ENCODE measurements around the gene C11orf68.

GRCh38 chr11:65911682-65912568 is 6.9 kb downstream of the C11orf68 start:
- no peak for TF ChIP-seq ZNF658 (tag by site-specific recombination; IDR thresholded peaks at IDR 0.05)
- peak; percentile 72 for TF ChIP-seq REST (tag by site-specific recombination; IDR thresholded peaks at IDR 0.05)
- no peak; the same call in 1 of the 2 replicates for TF ChIP-seq CTCF (tag by site-specific recombination; IDR thresholded peaks at IDR 0.05)
- no peak for TF ChIP-seq TCF7L2 (IDR thresholded peaks at IDR 0.05; ENCODE audit: borderline replicate concordance, low read depth, low read length)
- no peak for TF ChIP-seq ZNF202 (tag by site-specific recombination; IDR thresholded peaks at IDR 0.05; ENCODE audit: borderline replicate concordance)
- TF ChIP-seq ATF2 (tag by site-specific recombination; IDR thresholded peaks at IDR 0.05; ENCODE audit: low read depth): no peak

Measured in HEK293 (cell line).